ENCODE data around the gene PRKRA.

DNA sequence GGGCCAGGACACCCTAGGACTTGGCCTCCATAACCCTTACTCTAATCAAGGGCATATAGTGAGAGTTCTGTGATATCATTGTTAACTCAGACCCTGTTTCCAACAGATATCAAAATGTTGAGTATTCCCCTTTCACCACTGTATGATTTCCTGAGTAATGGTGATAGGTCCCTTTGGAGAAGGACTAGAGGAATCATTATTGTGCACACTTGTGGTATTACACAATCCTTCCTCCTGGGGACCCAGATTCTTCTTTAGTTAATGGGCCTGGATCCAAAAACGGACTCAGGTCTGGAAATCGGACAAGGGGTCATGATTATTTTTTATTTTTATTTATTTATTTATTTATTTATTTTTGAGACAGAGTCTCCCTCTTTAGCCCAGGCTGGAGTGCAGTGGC, 23.5 kb downstream of the PRKRA start:
- TF ChIP-seq, protein P1, sequence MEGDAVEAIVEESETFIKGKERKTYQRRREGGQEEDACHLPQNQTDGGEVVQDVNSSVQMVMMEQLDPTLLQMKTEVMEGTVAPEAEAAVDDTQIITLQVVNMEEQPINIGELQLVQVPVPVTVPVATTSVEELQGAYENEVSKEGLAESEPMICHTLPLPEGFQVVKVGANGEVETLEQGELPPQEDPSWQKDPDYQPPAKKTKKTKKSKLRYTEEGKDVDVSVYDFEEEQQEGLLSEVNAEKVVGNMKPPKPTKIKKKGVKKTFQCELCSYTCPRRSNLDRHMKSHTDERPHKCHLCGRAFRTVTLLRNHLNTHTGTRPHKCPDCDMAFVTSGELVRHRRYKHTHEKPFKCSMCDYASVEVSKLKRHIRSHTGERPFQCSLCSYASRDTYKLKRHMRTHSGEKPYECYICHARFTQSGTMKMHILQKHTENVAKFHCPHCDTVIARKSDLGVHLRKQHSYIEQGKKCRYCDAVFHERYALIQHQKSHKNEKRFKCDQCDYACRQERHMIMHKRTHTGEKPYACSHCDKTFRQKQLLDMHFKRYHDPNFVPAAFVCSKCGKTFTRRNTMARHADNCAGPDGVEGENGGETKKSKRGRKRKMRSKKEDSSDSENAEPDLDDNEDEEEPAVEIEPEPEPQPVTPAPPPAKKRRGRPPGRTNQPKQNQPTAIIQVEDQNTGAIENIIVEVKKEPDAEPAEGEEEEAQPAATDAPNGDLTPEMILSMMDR (IDR thresholded peaks at IDR 0.05), result no peak
- no peak for TF ChIP-seq EZH2 (IDR thresholded peaks at IDR 0.05; ENCODE audit: borderline replicate concordance, insufficient read depth, low read depth, low read length, poor library complexity, severe bottlenecking)

Measured in B cell (primary cell).